Frontal cortex (tissue), 1 donor: ENCODE data around the gene SAMD13. TPM values are rescaled to one million over a fixed set of nuclear protein-coding genes. Genes with fewer than 3 reads are reported as not detected.

Experiments used
- small RNA-seq: library from RNA; depleted of rRNA; stranded (forward); fragments of <200 nt; gene quantifications from one replicate; pipeline ENCODE3, GENCODE V24; 2014
- total RNA-seq: library from RNA; depleted of rRNA; stranded (reverse); fragments of >200 nt; gene quantifications from one replicate; pipeline ENCODE4 v1.2.3, GENCODE V29; 2014

Gene SAMD13
- total RNA-seq, 1 donor from 2014 or later, result 5.3 TPM

Small RNA genes lying within 50 kb of the gene (small RNA-seq; reads per million reads assigned to genes)
- not detected for gene RF00410

Other genes starting within 250 kb of the SAMD13 start
- 849 TPM for gene PRKACB, start 157.4 kb upstream of the SAMD13 start, total RNA-seq
- gene DNASE2B, start 96.8 kb downstream of the SAMD13 start, total RNA-seq, result not detected
- gene RPF1, start 177.6 kb downstream of the SAMD13 start, total RNA-seq, result 28.5 TPM
- 1.2 TPM for gene SPATA1, start 204.7 kb downstream of the SAMD13 start, total RNA-seq
- gene GNG5, start 204.9 kb downstream of the SAMD13 start, total RNA-seq, result 3.3 TPM